K562 (cell line): ENCODE measurements around the gene EIF3K. TPM values are rescaled to one million over a fixed set of nuclear protein-coding genes. Genes with fewer than 3 reads are reported as not detected.

Experiments
- DNMT1 ChIP-seq: fragments of 450-650 bp; IDR thresholded peaks from 2 replicates; pipeline ENCODE4 v1.6.1; 2016; ENCODE audit warnings: antibody characterized with exemption, mild to moderate bottlenecking
- GATAD2B ChIP-seq: fragments of 450-650 bp; IDR thresholded peaks from 2 replicates; pipeline ENCODE4 v1.6.1; 2017; ENCODE audit warnings: mild to moderate bottlenecking, borderline replicate concordance
- TRIM28 ChIP-seq: fragments of 450-650 bp; IDR thresholded peaks from 2 replicates; pipeline ENCODE4 v1.6.1; 2017
- ZBTB40 ChIP-seq, 2 experiments: fragments of 450-650 bp in 1 of 2; sonication (generic) in 1 of 2; formaldehyde crosslinking in 1 of 2; IDR thresholded peaks; 2 replicates each; pipeline versions ENCODE4 v1.7.1 to v1.9.0; 2016 to 2022; ENCODE audit warnings: inconsistent platforms in 1 of 2, mild to moderate bottlenecking in 1 of 2, missing genetic modification reagents in 1 of 2
- ZKSCAN3 ChIP-seq: fragments of 250-450 bp; sonication (Bioruptor Pico); IDR thresholded peaks from 2 replicates; pipeline ENCODE4 v1.4.0; 2020
- ZNF695 ChIP-seq: fragments of 450-650 bp; formaldehyde crosslinking; IDR thresholded peaks from 2 replicates; pipeline ENCODE4 v1.4.0; 2020; ENCODE audit warnings: mild to moderate bottlenecking, moderate library complexity
- ZNF785 ChIP-seq: fragments of 250-450 bp; sonication (Bioruptor Pico); IDR thresholded peaks from 2 replicates; pipeline ENCODE4 v1.4.0; 2020; ENCODE audit warnings: mild to moderate bottlenecking
- polyA plus RNA-seq, 8 experiments: library from polyadenylated mRNA; depleted of rRNA in 4 of 8; stranded (reverse) in 5 of 8; unstranded in 3 of 8; fragments of >200 nt; fragmentation: Nextera tagmentation in 2 of 8; fragmentation: Illumina TruSeq in 1 of 8; extraction: Ambion mirVana in 2 of 8; extraction: Trizol in 1 of 8; gene quantifications; 2 replicates each; pipeline versions ENCODE4 v1.2.1 to v1.2.3, GENCODE V29; 2011 to 2014; ENCODE audit warnings: inconsistent platforms in 1 of 8, missing spikeins in 1 of 8
- total RNA-seq, 7 experiments: library from RNA; depleted of rRNA in 6 of 7; stranded (reverse); fragments of >200 nt in 6 of 7; fragmentation: Illumina TruSeq in 2 of 7; extraction: Trizol in 2 of 7; gene quantifications; 2 replicates each; pipeline versions ENCODE4 v1.2.1 to v1.2.3, GENCODE V29; 2011 to 2021; ENCODE audit warnings: low replicate concordance in 1 of 7
- TF ChIP-seq, protein P1 (sequence below): fragments of 450-650 bp; formaldehyde crosslinking; IDR thresholded peaks from 2 replicates; pipeline ENCODE4 v1.4.0; 2020; ENCODE audit warnings: mild to moderate bottlenecking, moderate library complexity
- TF ChIP-seq, protein P2 (sequence below): fragments of 450-650 bp; IDR thresholded peaks from 2 replicates; pipeline ENCODE4 v1.6.1; 2017; ENCODE audit warnings: antibody characterized with exemption, mild to moderate bottlenecking

Gene EIF3K
- total and polyA plus RNA-seq, 9 of the 15 experiments (the other 6 are each of a cell fraction or from before 2014, with no cell fraction given): 387 to 1,827 (median 733) TPM

GRCh38 chr19:38596057-38596981 is 22.7 kb upstream of the EIF3K start (continued):
- TF ChIP-seq, protein P1, sequence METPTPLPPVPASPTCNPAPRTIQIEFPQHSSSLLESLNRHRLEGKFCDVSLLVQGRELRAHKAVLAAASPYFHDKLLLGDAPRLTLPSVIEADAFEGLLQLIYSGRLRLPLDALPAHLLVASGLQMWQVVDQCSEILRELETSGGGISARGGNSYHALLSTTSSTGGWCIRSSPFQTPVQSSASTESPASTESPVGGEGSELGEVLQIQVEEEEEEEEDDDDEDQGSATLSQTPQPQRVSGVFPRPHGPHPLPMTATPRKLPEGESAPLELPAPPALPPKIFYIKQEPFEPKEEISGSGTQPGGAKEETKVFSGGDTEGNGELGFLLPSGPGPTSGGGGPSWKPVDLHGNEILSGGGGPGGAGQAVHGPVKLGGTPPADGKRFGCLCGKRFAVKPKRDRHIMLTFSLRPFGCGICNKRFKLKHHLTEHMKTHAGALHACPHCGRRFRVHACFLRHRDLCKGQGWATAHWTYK (CRISPR knock-in tag): peak; percentile 46; the same call in 1 of the 2 replicates
- no peak for TF ChIP-seq ZKSCAN3 (CRISPR knock-in tag)
- no peak for TF ChIP-seq DNMT1
- TF ChIP-seq, protein P2, sequence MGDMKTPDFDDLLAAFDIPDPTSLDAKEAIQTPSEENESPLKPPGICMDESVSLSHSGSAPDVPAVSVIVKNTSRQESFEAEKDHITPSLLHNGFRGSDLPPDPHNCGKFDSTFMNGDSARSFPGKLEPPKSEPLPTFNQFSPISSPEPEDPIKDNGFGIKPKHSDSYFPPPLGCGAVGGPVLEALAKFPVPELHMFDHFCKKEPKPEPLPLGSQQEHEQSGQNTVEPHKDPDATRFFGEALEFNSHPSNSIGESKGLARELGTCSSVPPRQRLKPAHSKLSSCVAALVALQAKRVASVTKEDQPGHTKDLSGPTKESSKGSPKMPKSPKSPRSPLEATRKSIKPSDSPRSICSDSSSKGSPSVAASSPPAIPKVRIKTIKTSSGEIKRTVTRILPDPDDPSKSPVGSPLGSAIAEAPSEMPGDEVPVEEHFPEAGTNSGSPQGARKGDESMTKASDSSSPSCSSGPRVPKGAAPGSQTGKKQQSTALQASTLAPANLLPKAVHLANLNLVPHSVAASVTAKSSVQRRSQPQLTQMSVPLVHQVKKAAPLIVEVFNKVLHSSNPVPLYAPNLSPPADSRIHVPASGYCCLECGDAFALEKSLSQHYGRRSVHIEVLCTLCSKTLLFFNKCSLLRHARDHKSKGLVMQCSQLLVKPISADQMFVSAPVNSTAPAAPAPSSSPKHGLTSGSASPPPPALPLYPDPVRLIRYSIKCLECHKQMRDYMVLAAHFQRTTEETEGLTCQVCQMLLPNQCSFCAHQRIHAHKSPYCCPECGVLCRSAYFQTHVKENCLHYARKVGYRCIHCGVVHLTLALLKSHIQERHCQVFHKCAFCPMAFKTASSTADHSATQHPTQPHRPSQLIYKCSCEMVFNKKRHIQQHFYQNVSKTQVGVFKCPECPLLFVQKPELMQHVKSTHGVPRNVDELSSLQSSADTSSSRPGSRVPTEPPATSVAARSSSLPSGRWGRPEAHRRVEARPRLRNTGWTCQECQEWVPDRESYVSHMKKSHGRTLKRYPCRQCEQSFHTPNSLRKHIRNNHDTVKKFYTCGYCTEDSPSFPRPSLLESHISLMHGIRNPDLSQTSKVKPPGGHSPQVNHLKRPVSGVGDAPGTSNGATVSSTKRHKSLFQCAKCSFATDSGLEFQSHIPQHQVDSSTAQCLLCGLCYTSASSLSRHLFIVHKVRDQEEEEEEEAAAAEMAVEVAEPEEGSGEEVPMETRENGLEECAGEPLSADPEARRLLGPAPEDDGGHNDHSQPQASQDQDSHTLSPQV: no peak
- TF ChIP-seq ZBTB40 (IDR thresholded peaks at IDR 0.05): no peak
- TF ChIP-seq ZBTB40 (CRISPR knock-in tag; IDR thresholded peaks at IDR 0.05): no peak
- TF ChIP-seq ZNF785 (CRISPR knock-in tag): no peak
- TF ChIP-seq ZNF695: no peak
- no peak for TF ChIP-seq GATAD2B
- TF ChIP-seq TRIM28: no peak
